Measurements from ENCODE around the gene EDIL3.

- TF ChIP-seq CTCF (IDR thresholded peaks at IDR 0.05; ENCODE audit: low read length) (no peak), EZH2 (IDR thresholded peaks at IDR 0.05; ENCODE audit: borderline replicate concordance, low read length) (no peak)
These were observed 127.6 kb downstream of the EDIL3 start for GRCh38 chr5:84257061-84257460.

Data from OCI-LY1 (cell line).